Measurements from ENCODE around the gene TANK. TPM values are rescaled to one million over a fixed set of nuclear protein-coding genes. Genes with fewer than 3 reads are reported as not detected.

The TANK gene
- total RNA-seq, 6 donors from 2014 or later = 41.9 to 214 (median 75.0) TPM

DNA sequence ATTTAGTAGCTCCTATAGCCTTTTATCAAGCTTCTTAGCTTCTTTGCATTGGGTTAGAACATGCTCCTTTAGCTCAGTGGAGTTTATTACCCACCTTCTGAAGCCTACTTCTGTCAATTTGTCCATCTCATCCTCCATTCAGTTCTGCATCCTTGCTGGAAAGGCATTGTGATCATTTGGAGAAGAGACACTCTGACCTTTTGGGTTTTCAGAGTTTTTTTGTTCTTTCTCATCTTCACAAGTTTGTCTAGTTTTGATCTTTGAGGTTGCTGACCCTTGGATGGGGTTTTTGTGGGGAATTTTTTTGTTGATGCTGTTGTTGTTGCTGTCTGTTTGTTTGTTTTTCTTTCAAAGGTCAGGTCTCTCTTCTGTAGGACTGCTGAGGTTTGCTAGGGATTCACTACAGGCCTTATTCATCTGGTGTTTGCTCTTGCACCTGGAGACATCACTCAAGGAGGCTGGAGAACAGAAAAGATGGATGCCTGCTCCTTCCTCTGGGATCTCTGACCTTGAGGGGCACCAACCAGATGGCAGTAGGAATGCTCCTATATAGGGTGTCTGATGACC lies 13.9 kb upstream of the TANK start:
- Histone ChIP-seq H3K27ac (no peak overlapping the region), H3K36me3 (no peaks in the 10 kb centered on the region), H3K9me3 (peaks cover 6 to 17% (median 7%) of the 10 kb centered on the region in 4 donors), H3K27me3 (no peaks in the 10 kb centered on the region), H3K4me1 (no peaks in the 10 kb centered on the region), H3K4me3 (no peak overlapping the region)
- TF ChIP-seq EP300 (IDR thresholded peaks at IDR 0.05) (no peak), POLR2A (IDR thresholded peaks at IDR 0.05) (no peak), POLR2AphosphoS5 (IDR thresholded peaks at IDR 0.05) (no peak)
- TF ChIP-seq, protein P1, sequence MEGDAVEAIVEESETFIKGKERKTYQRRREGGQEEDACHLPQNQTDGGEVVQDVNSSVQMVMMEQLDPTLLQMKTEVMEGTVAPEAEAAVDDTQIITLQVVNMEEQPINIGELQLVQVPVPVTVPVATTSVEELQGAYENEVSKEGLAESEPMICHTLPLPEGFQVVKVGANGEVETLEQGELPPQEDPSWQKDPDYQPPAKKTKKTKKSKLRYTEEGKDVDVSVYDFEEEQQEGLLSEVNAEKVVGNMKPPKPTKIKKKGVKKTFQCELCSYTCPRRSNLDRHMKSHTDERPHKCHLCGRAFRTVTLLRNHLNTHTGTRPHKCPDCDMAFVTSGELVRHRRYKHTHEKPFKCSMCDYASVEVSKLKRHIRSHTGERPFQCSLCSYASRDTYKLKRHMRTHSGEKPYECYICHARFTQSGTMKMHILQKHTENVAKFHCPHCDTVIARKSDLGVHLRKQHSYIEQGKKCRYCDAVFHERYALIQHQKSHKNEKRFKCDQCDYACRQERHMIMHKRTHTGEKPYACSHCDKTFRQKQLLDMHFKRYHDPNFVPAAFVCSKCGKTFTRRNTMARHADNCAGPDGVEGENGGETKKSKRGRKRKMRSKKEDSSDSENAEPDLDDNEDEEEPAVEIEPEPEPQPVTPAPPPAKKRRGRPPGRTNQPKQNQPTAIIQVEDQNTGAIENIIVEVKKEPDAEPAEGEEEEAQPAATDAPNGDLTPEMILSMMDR (IDR thresholded peaks at IDR 0.05) = no peak
- ATAC-seq (ENCODE audit: low FRiP score in 2 of 2) (no peak), DNase-seq (no peak)

DNA sequence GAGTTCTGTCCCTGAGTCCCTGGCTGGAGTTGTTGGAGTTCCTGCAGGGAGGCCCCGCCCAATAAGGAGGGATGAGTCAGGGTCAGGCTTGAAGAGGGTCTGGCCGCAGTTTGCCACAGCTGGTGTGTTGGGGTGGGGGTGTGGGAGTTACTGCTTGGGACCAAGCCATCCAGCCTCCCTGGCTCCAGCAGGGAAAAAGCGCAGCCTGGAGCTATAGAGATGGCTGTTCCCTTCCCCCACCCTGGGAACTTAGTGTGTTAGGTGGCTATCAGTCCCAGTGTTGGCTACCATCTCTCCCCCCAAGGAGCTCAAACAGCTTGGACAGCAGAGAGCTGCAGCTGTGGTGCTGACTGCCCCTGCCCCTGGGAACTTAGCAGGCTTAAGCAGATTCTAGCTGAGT lies 13.2 kb upstream of the TANK start:
- no peaks in the 10 kb centered on the region for H3K27me3 ChIP-seq
- ATAC-seq (ENCODE audit: low FRiP score in 2 of 2) (no peak), DNase-seq (no peak)
- no peak overlapping the region for H3K27ac ChIP-seq
- no peaks in the 10 kb centered on the region for H3K4me1 ChIP-seq
- 100% methylated on average over 3 of the region's 3 CpGs for WGBS, 2 donors
- H3K9me3 ChIP-seq = peaks cover 6 to 17% (median 7%) of the 10 kb centered on the region in 4 donors
- TF ChIP-seq EP300 (IDR thresholded peaks at IDR 0.05) (no peak), POLR2AphosphoS5 (IDR thresholded peaks at IDR 0.05) (no peak), POLR2A (IDR thresholded peaks at IDR 0.05) (no peak)
- TF ChIP-seq, protein P1 (IDR thresholded peaks at IDR 0.05) = no peak
- no peaks in the 10 kb centered on the region for H3K36me3 ChIP-seq
- H3K4me3 ChIP-seq = no peak overlapping the region

DNA sequence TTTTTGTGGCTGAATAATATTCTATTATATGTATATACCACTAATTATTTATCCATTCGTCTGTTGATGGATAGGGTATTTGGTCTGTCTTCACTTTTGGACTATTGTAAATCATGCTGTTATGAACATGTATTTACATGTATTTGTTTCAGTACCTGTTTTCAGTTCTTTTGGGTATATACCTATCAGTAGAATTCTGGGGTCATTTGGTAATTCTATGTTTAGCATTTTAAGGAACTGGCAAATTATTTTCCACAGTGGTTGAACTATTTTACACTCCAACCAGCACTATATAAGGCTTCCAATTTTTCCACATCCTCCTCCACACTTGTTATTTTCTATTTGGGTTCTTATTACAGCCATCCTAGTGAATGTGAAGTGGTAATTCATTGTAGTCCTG lies 12.4 kb upstream of the TANK start:
- WGBS, 2 donors = 95 to 100% methylated on average over 1 of the region's 1 CpG
- H3K4me3 ChIP-seq = no peak overlapping the region
- DNase-seq (no peak), ATAC-seq (ENCODE audit: low FRiP score in 2 of 2) (no peak)
- no peaks in the 10 kb centered on the region for H3K4me1 ChIP-seq
- TF ChIP-seq, protein P1 (IDR thresholded peaks at IDR 0.05) = no peak
- TF ChIP-seq POLR2AphosphoS5 (IDR thresholded peaks at IDR 0.05) (no peak), EP300 (IDR thresholded peaks at IDR 0.05) (no peak), POLR2A (IDR thresholded peaks at IDR 0.05) (no peak)
- no peak overlapping the region for H3K27ac ChIP-seq
- H3K9me3 ChIP-seq = peaks cover 6 to 17% (median 10%) of the 10 kb centered on the region in 4 donors
- no peaks in the 10 kb centered on the region for H3K36me3 ChIP-seq
- H3K27me3 ChIP-seq = no peaks in the 10 kb centered on the region

DNA sequence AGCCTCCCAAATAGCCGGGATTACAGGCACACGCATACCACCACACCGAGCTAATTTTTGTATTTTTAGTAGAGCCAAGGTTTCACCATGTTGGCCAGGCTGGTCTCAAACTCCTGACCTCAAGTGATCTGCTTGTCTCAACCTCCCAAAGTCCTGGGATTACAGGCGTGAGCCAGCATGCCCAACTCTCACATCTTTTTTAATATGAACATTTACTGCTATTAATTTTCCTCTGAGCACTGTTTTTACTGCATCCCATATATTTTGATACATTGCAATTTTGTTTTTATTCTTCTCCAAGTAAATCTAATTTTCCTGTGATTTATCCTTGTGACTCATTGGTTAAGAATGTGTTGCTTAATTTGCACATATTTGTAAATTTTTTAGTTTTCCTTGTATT lies 9.5 kb upstream of the TANK start:
- peaks cover 6 to 17% (median 10%) of the 10 kb centered on the region in 4 donors for H3K9me3 ChIP-seq
- H3K27me3 ChIP-seq = no peaks in the 10 kb centered on the region
- no peak for DNase-seq
- TF ChIP-seq, protein P1 (IDR thresholded peaks at IDR 0.05) = no peak
- TF ChIP-seq POLR2A (IDR thresholded peaks at IDR 0.05) (no peak), POLR2AphosphoS5 (IDR thresholded peaks at IDR 0.05) (no peak), EP300 (IDR thresholded peaks at IDR 0.05) (no peak)
- 97 to 98% methylated on average over 4 of the region's 4 CpGs for WGBS, 2 donors
- ATAC-seq (ENCODE audit: low FRiP score in 2 of 2) = no peak
- H3K4me1 ChIP-seq = no peaks in the 10 kb centered on the region
- H3K27ac ChIP-seq = no peak overlapping the region
- no peaks in the 10 kb centered on the region for H3K36me3 ChIP-seq
- no peak overlapping the region for H3K4me3 ChIP-seq

DNA sequence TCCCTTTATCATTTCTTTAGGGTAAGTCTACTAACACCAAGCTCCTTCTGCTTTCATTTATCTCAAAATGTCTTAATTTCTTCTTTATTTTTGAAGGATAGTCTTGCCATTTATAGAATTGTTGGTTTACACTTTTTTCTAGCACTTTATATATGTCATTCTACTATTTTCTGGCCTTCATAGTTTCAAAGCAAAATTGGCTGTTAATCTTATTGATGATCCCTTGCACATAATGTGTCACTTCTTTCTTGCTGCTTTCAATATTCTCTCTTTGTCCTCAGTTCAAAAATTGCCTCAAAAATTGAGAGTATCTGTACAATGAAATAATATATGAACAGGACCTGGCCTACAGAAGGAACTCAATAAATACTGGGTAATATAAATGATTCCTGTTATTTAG lies 7.9 kb upstream of the TANK start:
- DNase-seq (no peak), ATAC-seq (ENCODE audit: low FRiP score in 2 of 2) (no peak)
- no peaks in the 10 kb centered on the region for H3K36me3 ChIP-seq
- no peak overlapping the region for H3K27ac ChIP-seq
- H3K27me3 ChIP-seq = no peaks in the 10 kb centered on the region
- H3K4me1 ChIP-seq = no peaks in the 10 kb centered on the region
- H3K9me3 ChIP-seq = peaks cover 6 to 17% (median 10%) of the 10 kb centered on the region in 4 donors
- TF ChIP-seq POLR2AphosphoS5 (IDR thresholded peaks at IDR 0.05) (no peak), EP300 (IDR thresholded peaks at IDR 0.05) (no peak)
- TF ChIP-seq, protein P1 (IDR thresholded peaks at IDR 0.05) = no peak
- H3K4me3 ChIP-seq = no peak overlapping the region
